Astrocyte of the cerebellum (primary cell): ENCODE measurements around the gene DOK3.

Experiments used
- DNase-seq: peaks from one replicate; pipeline ENCODE4 v3.0.0-alpha.2; 2011; ENCODE audit warnings: low read depth
- H3K4me3 ChIP-seq: 2 replicates; pipeline ENCODE4 v1.5.1; 2011; ENCODE audit warnings: mild to moderate bottlenecking, low read depth, low read length, moderate library complexity
- CTCF ChIP-seq: IDR thresholded peaks from 2 replicates; pipeline ENCODE4 v1.5.1; 2012; ENCODE audit warnings: low read length, low read depth, moderate library complexity, mild to moderate bottlenecking; ENCODE audit errors: missing control alignments
- in situ Hi-C: cut with HindIII; loops from 2 replicates; pipeline ENCODE4 v1.10.0; 2017; ENCODE audit warnings: low sequenced_read_pairs

DOK3 gene

GRCh38 chr5:177553671-177554429 is 44.2 kb upstream of the DOK3 start:
- in situ Hi-C loops: no loop called here
- TF ChIP-seq CTCF: no peak
- no peak for DNase-seq
- H3K4me3 ChIP-seq: peak overlapping the region; percentile 80

DNA sequence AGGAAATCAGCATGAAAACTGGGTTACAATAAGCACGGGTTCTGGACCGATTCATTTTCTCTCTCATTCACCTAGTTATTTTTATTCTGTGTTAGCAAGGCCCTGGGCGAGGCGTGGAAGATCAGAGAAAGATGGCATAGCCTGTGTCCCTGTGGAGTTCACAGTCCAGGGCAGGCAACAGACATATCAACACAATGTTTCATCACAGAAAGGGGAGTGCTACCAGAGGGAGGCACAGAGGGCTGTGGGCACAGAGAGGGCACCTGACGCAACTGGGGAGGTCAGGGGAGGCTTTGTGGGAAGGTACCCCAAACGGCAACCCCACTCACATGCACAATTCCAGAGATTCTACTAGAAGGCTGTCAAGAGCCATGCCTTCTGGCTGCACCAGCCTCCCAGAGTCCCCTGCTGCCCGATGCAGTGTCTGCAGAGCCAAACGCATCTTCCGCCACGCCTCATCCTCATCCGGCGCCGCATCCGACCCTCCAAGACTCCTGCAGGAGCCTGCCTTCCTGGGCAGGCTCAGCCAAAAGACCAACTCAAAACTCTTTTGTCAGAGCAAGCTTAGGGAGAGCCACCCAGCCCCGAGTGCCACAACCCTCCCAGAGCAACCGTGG is 43.3 kb upstream of the DOK3 start:
- H3K4me3 ChIP-seq: peak overlapping the region; percentile 80
- no peak for DNase-seq
- in situ Hi-C loops: no loop called here
- TF ChIP-seq CTCF: no peak

- no peak for TF ChIP-seq CTCF
- in situ Hi-C loops: no loop called here
- H3K4me3 ChIP-seq: no peak overlapping the region
- DNase-seq: no peak
Measured at GRCh38 chr5:177550122-177550521, 40.5 kb upstream of the DOK3 start.

DNA sequence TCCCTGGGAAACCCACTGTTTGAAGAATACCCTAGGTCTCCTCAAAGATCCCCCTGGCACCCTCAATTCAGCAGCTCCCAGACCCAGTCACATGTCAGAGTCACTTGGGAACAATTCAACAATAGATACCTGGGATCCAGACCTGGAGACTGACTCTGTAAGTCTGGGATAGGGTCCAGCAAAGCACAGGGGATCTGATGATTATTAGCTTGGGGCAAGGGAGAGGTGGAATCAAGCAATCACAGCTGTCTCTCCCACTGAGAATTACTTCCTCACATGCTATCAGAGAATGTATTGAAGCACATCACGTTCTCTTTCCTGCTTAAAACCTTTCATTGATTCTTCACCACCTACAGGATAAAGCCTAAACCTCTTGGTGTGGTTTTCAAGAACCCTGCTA is 38.9 kb upstream of the DOK3 start:
- no peak overlapping the region for H3K4me3 ChIP-seq
- in situ Hi-C loops: no loop called here

DNA sequence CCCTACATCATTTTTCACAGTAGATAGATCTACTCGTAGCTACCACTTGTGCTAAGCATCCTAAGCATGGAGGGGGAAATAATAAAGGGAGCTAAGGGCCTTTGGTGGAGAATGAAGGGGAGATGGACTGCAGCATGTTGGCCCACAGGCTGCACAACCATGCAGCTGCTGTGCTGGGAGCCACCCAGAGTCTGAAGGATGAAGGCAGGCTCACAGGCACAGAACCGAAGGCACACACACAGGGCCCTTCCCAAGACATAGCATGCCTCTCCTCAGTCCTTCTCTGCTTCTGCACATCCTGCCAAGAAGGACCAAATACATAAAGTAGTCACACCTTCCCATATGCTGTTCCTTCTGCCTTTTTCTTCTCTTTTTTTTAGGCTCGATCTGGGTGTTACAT is 38.1 kb upstream of the DOK3 start:
- DNase-seq: no peak
- in situ Hi-C loops: no loop called here
- TF ChIP-seq CTCF: no peak
- no peak overlapping the region for H3K4me3 ChIP-seq

More for the DNA sequence above, 38.9 kb upstream of the DOK3 start:
- DNase-seq: no peak
- TF ChIP-seq CTCF: no peak

DNA sequence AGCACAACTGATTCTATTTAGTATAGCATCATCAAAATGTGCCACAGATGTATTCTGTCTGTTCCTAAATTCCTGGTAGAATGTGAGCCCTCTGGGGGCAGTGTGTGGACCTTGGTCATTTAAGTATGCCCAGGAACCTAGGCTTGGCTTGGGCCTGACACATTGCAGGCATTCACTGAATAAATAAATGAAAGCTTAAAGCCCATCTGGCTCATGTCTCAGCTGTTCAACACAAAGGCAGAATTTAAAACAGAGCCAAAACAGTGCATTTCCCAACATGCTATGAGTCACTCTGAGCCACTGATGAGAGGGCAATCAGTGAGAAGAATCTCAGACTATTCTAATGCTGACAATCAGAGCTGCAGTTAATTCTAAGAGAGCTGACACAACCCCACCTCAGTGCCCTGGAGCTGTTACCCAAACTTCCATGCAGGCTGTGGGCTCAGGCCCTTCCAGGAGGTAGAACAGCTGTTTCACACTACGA is 36.7 kb upstream of the DOK3 start:
- TF ChIP-seq CTCF: no peak
- in situ Hi-C loops: no loop called here
- H3K4me3 ChIP-seq: no peak overlapping the region
- peak; percentile 93 for DNase-seq
